ENCODE results near the gene RPRD1B.

- TF ChIP-seq, protein P1, sequence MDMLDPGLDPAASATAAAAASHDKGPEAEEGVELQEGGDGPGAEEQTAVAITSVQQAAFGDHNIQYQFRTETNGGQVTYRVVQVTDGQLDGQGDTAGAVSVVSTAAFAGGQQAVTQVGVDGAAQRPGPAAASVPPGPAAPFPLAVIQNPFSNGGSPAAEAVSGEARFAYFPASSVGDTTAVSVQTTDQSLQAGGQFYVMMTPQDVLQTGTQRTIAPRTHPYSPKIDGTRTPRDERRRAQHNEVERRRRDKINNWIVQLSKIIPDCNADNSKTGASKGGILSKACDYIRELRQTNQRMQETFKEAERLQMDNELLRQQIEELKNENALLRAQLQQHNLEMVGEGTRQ (IDR thresholded peaks at IDR 0.05; ENCODE audit: borderline replicate concordance, low read depth, low read length): no peak
- TF ChIP-seq GATA2 (CRISPR knock-in tag; IDR thresholded peaks at IDR 0.05): no peak
- no peak for TF ChIP-seq CTCF (IDR thresholded peaks at IDR 0.05)
- no peak for TF ChIP-seq MXI1 (IDR thresholded peaks at IDR 0.05; ENCODE audit: low read depth, low read length)
- TF ChIP-seq CHD2 (IDR thresholded peaks at IDR 0.05; ENCODE audit: low read length, partially characterized antibody): no peak
- TF ChIP-seq, protein P2, sequence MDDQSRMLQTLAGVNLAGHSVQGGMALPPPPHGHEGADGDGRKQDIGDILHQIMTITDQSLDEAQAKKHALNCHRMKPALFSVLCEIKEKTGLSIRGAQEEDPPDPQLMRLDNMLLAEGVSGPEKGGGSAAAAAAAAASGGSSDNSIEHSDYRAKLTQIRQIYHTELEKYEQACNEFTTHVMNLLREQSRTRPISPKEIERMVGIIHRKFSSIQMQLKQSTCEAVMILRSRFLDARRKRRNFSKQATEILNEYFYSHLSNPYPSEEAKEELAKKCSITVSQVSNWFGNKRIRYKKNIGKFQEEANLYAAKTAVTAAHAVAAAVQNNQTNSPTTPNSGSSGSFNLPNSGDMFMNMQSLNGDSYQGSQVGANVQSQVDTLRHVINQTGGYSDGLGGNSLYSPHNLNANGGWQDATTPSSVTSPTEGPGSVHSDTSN (IDR thresholded peaks at IDR 0.05): no peak
Measured at GRCh38 chr20:38004416-38004815, 29.1 kb upstream of the RPRD1B start.
